Fibroblast of the aortic adventitia (primary cell): Measurements from ENCODE around the gene CFC1B. TPM values are rescaled to one million over a fixed set of nuclear protein-coding genes. Genes with fewer than 3 reads are reported as not detected.
"Not testable (repeated sequence)": the region's sequence is repeated elsewhere in the genome, so short reads cannot be mapped to it uniquely, and the experiment has no call there.

Source experiments
- DNase-seq: peaks from one replicate; pipeline ENCODE4 v3.0.0-alpha.2; 2010; ENCODE audit warnings: low read depth
- H3K4me3 ChIP-seq: 2 replicates; pipeline ENCODE4 v1.5.1; 2011; ENCODE audit warnings: low read depth, mild to moderate bottlenecking, control low read depth, low read length, moderate library complexity
- total RNA-seq: library from RNA; depleted of rRNA; stranded (reverse); fragments of >200 nt; gene quantifications from 2 replicates; pipeline ENCODE4 v1.2.3, GENCODE V29; 2012; ENCODE audit warnings: low replicate concordance

CFC1B gene
- not detected in 2 replicates for total RNA-seq

GRCh38 chr2:130520992-130521391 lies at the start of gene CFC1B:
Gene CFC1B, plus strand, starts transcription at chr2:130521222. Its CDS starts 263 bp downstream, at chr2:130521485.
- H3K4me3 ChIP-seq, DNase-seq: not testable (repeated sequence)

GRCh38 chr2:130491073-130491472 lies 29.9 kb upstream of the CFC1B start:
- not testable (repeated sequence) for DNase-seq, H3K4me3 ChIP-seq

GRCh38 chr2:130509228-130509627 lies 11.8 kb upstream of the CFC1B start, which contains the start of gene POTEI:
Gene POTEI, minus strand, starts transcription at chr2:130509328. Its CDS starts 93 bp downstream, at chr2:130509235.
- H3K4me3 ChIP-seq, DNase-seq: not testable (repeated sequence)

DNA sequence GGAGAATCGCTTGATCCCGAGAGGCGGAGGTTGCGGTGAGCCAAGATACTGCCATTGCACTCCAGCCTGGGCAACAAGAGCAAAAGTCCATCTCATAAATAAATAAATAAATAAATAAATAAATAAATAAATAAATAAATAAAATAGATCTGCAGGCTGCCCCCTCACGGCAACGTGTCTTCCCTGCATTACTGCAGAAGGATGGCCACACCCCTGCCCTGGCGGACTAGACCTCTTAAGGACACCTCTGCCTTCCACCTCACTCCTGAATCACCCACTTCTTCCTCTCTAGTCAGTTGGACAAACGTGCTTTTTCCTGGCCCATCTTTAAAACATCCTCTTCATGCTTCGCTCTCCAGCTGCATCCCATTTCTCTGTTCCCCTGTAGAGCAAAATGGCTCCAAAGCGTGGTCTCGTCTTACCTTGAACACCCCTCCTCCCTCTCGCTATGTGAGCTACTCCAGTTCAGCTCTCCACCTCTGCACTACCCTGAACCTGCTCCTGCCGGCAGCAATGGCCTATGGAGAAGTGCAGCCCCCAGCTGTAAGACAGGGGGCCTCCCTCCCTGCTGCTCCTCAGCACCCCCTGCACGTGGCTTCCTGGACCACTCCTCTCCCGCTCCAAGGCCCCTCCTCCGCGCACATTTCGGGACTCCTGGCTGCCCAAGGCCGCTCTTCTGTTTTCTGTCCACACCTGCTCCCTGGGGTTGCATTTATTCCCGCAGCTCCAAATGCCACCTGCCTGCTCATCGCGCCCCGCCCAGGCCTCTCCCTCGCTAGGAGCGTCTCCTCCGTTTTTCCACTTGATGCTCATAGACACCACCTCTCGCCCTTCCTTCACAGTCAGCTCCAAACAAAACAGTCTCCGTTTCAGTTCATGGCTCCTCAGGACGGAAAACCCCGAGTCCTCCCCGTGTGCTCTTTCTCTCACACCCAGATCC lies 9.9 kb upstream of the CFC1B start:
- not testable (repeated sequence) for H3K4me3 ChIP-seq, DNase-seq

- H3K4me3 ChIP-seq, DNase-seq: not testable (repeated sequence)
Measured at GRCh38 chr2:130511747-130512451, 9.1 kb upstream of the CFC1B start.

- not testable (repeated sequence) for DNase-seq
Measured at GRCh38 chr2:130518516-130519106, 2.4 kb upstream of the CFC1B start.

GRCh38 chr2:130522390-130522789 lies 1.4 kb downstream of the CFC1B start:
- not testable (repeated sequence) for H3K4me3 ChIP-seq, DNase-seq

More at GRCh38 chr2:130518516-130519106, 2.4 kb upstream of the CFC1B start:
- not testable (repeated sequence) for H3K4me3 ChIP-seq

DNA sequence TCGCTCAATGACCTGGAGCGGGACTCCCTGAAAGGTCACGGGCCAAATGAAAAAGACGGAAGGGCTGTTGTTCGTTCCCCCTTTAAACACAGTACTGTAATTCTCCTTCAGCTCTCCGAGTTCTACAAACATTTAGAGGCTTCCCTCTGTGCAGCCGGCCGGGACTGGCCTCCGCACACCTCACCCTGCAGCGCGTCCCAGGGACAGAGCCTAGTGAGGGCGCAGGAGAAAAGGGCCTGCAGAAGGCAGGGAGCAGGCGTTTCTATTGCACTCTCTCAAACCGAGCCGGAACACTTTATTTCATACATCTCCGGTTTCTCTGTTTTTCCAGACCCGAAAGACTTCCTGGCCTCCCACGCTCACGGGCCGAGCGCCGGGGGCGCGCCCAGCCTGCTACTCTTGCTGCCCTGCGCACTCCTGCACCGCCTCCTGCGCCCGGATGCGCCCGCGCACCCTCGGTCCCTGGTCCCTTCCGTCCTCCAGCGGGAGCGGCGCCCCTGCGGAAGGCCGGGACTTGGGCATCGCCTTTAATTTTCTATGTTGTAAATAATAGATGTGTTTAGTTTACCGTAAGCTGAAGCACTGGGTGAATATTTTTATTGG lies 6.4 kb downstream of the CFC1B start:
- not testable (repeated sequence) for DNase-seq, H3K4me3 ChIP-seq

- not testable (repeated sequence) for H3K4me3 ChIP-seq, DNase-seq
Measured at GRCh38 chr2:130529545-130529944, 8.5 kb downstream of the CFC1B start.

- DNase-seq, H3K4me3 ChIP-seq: not testable (repeated sequence)
Measured at GRCh38 chr2:130530212-130530611, 9.2 kb downstream of the CFC1B start.

GRCh38 chr2:130531225-130531624 lies 10.2 kb downstream of the CFC1B start:
- DNase-seq, H3K4me3 ChIP-seq: not testable (repeated sequence)

DNA sequence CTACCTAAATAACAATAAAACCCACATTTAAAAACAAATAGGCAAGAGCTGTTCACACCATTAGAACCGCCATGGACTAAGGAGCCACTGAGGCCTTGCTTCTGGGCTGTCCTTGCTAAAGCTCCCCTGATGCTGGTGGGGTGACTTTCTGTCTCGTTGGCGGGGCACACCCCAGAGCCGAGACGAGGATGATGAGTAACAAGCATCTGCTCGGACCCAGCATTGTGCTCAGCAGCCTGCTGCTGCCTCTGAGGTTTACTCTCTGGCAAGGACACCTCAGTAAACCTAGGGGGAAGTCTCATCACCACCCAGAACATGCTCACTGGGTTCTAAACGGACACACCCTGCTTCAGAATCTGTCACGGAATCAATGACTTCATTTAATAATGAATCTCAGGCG lies 10.7 kb downstream of the CFC1B start:
- H3K4me3 ChIP-seq, DNase-seq: not testable (repeated sequence)

- H3K4me3 ChIP-seq, DNase-seq: not testable (repeated sequence)
Measured at GRCh38 chr2:130536654-130537053, 15.6 kb downstream of the CFC1B start.

- not testable (repeated sequence) for H3K4me3 ChIP-seq, DNase-seq
Measured at GRCh38 chr2:130538271-130538670, 17.2 kb downstream of the CFC1B start.

DNA sequence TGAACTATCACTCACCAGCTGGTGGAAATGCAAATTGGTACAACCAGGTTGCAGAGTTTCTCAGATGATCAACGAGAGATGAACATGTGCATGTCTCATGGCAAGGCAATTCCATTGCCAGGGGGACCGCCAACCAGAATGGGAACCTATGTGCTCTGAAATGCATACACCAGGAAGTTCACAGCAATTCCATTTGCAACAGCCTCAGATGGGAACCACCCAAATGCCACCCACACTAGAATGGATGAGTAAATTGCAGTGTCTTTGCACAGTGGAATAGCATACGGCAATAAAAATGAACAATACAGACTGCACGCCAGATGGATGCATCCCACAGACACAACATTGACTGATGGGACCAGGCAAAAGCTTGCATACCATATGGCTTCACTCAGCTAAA lies 21.8 kb downstream of the CFC1B start:
- DNase-seq, H3K4me3 ChIP-seq: not testable (repeated sequence)

GRCh38 chr2:130543785-130544528 lies 22.9 kb downstream of the CFC1B start:
- H3K4me3 ChIP-seq, result not testable (repeated sequence)

GRCh38 chr2:130544978-130545377 lies 24.0 kb downstream of the CFC1B start:
- not testable (repeated sequence) for DNase-seq, H3K4me3 ChIP-seq

More at GRCh38 chr2:130543785-130544528, 22.9 kb downstream of the CFC1B start:
- DNase-seq, result not testable (repeated sequence)

- H3K4me3 ChIP-seq, DNase-seq: not testable (repeated sequence)
Measured at GRCh38 chr2:130548418-130548817, 27.4 kb downstream of the CFC1B start.
